ENCODE measurements around the gene CCDC146. TPM values are rescaled to one million over a fixed set of nuclear protein-coding genes. Genes with fewer than 3 reads are reported as not detected.

CCDC146 gene
- total and polyA plus RNA-seq, 9 donors: 5.3 to 44.6 (median 14.0) TPM

DNA sequence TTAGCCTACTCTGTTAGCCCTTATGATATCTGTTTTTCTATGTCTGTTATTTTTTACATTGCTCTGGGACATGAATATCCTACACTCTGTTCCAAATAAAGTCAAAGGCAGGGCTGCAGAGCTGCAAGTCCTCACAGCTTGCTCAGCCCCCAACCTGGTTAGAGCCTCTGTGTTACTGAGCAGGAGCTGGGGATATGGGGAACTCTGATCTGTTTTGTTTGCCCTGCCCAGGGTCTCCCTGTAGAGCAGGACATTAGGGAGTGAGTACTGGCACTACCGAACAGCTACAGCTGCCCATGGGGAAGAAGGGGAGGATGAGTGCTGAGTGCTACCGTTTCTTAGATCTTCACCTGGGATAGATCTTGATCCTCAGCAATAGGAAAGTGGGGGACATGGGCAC is 110.1 kb downstream of the CCDC146 start:
- DNase-seq: no peak
- Histone ChIP-seq H3K27ac (no peak overlapping the region), H3K36me3 (no peaks in the 10 kb centered on the region), H3K4me3 (no peak overlapping the region), H3K4me1 (ENCODE audit: insufficient read depth) (no peaks in the 10 kb centered on the region), H3K27me3 (no peaks in the 10 kb centered on the region), H3K9me3 (no peaks in the 10 kb centered on the region)
- intact Hi-C loops (cut with DNase I): no loop called here
- TF ChIP-seq CTCF (IDR thresholded peaks at IDR 0.05): no peak
- no peak for TF ChIP-seq EP300 (IDR thresholded peaks at IDR 0.05)
- TF ChIP-seq POLR2A (IDR thresholded peaks at IDR 0.05): no peak
- WGBS, 3 donors: 78 to 94% (median 82%) methylated on average over 2 of the region's 2 CpGs

DNA sequence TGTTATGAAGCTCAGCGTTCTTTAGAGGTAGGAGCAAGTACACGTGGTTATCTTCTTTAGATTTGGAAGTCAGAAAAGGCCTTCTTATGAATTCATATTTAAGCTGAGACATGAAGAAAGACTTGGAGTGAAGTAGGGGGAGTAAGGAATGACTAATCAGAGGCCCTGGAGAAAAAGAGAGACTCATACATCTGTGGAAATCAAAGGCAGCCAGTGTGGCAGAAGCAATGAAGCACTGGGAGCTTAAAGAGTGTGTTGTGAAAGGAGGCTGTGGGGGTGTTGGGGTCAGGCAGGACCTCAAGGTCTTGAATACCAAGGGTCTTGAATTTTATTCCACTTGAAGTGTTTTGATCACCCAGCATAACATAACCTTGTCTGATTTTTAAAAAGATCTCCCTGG is 112.9 kb downstream of the CCDC146 start:
- TF ChIP-seq EP300 (IDR thresholded peaks at IDR 0.05): no peak
- TF ChIP-seq CTCF (IDR thresholded peaks at IDR 0.05): no peak
- TF ChIP-seq POLR2A (IDR thresholded peaks at IDR 0.05): no peak
- 39 to 61% (median 58%) methylated on average over 2 of the region's 2 CpGs for WGBS, 3 donors

GRCh38 chr7:77238703-77239136 is 116.3 kb downstream of the CCDC146 start:
- no peak for TF ChIP-seq POLR2A (IDR thresholded peaks at IDR 0.05)
- Histone ChIP-seq H3K27ac (no peak overlapping the region), H3K27me3 (no peaks in the 10 kb centered on the region), H3K36me3 (no peaks in the 10 kb centered on the region), H3K4me3 (no peak overlapping the region), H3K9me3 (no peaks in the 10 kb centered on the region), H3K4me1 (ENCODE audit: insufficient read depth) (no peaks in the 10 kb centered on the region)
- WGBS, 3 donors: 82 to 90% (median 84%) methylated on average over 2 of the region's 2 CpGs
- no peak for DNase-seq
- intact Hi-C loops (cut with DNase I): no loop called here

More for the DNA sequence above, 112.9 kb downstream of the CCDC146 start:
- H3K27me3 ChIP-seq: no peaks in the 10 kb centered on the region
- H3K4me3 ChIP-seq: no peak overlapping the region
- intact Hi-C loops (cut with DNase I): no loop called here
- no peaks in the 10 kb centered on the region for H3K36me3 ChIP-seq
- DNase-seq: no peak
- H3K27ac ChIP-seq: no peak overlapping the region
- no peaks in the 10 kb centered on the region for H3K4me1 ChIP-seq (ENCODE audit: insufficient read depth)
- no peaks in the 10 kb centered on the region for H3K9me3 ChIP-seq

DNA sequence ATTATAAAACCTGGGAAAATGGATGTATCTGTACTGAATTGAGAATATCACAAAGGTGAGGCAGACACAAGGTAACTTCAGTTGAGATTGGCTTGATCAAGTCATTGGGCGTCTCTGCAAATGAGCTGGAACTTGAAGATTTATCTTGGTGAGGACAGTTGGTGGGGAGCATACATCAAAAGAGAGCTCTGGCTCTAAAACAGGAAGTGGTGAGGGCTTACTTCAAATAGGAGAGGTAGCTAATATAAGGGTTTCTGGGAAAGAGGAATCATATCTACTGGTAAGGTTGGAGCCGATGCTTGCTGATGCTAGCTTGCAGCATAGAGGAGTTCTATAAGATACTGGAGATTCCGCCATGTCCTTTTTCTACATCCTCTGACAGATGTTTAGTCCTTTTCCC is 117.1 kb downstream of the CCDC146 start:
- DNase-seq: no peak
- TF ChIP-seq EP300 (IDR thresholded peaks at IDR 0.05) (no peak), POLR2A (IDR thresholded peaks at IDR 0.05) (no peak), CTCF (IDR thresholded peaks at IDR 0.05) (no peak)
- H3K27ac ChIP-seq: no peak overlapping the region
- H3K27me3 ChIP-seq: no peaks in the 10 kb centered on the region
- peaks cover under 1% of the 10 kb centered on the region for H3K4me1 ChIP-seq (ENCODE audit: insufficient read depth)
- no peak overlapping the region for H3K4me3 ChIP-seq
- WGBS, 3 donors: 92 to 98% (median 98%) methylated on average over 3 of the region's 3 CpGs
- no peaks in the 10 kb centered on the region for H3K36me3 ChIP-seq
- intact Hi-C loops (cut with DNase I): no loop called here
- H3K9me3 ChIP-seq: no peaks in the 10 kb centered on the region

GRCh38 chr7:77242068-77242467 is 119.7 kb downstream of the CCDC146 start:
- WGBS, 3 donors: 91 to 97% (median 91%) methylated on average over 2 of the region's 2 CpGs
- Histone ChIP-seq H3K36me3 (no peaks in the 10 kb centered on the region), H3K4me1 (ENCODE audit: insufficient read depth) (peaks cover 9% of the 10 kb centered on the region), H3K27ac (no peak overlapping the region), H3K9me3 (no peaks in the 10 kb centered on the region), H3K4me3 (no peak overlapping the region), H3K27me3 (no peaks in the 10 kb centered on the region)
- no peak for TF ChIP-seq EP300 (IDR thresholded peaks at IDR 0.05)
- no peak for TF ChIP-seq CTCF (IDR thresholded peaks at IDR 0.05)
- no peak for TF ChIP-seq POLR2A (IDR thresholded peaks at IDR 0.05)
- intact Hi-C loops (cut with DNase I): no loop called here
- DNase-seq: no peak

Data from ovary (tissue), 9 donors.